Fibroblast of lung (primary cell): ENCODE results near the gene TNRC6C. TPM values are rescaled to one million over a fixed set of nuclear protein-coding genes. Genes with fewer than 3 reads are reported as not detected.

Experiments used
- DNase-seq, 2 donors: peaks; one replicate each; pipeline versions ENCODE4 v3.0.0 to v3.0.0-alpha.2; 2010; ENCODE audit warnings: low read depth in 2 of 2
- H2AFZ ChIP-seq: 2 replicates; pipeline ENCODE4 v1.5.1; 2012; ENCODE audit warnings: low read length, control low read depth, inconsistent platforms
- H3K27ac ChIP-seq: 2 replicates; pipeline ENCODE4 v1.5.1; 2011; ENCODE audit warnings: low read length, control low read depth; ENCODE audit not compliant: insufficient read depth
- H3K27me3 ChIP-seq: 2 replicates; pipeline ENCODE4 v1.5.1; 2011; ENCODE audit warnings: mild to moderate bottlenecking, low read length; ENCODE audit not compliant: control insufficient read depth, insufficient read depth
- H3K36me3 ChIP-seq: 2 replicates; pipeline ENCODE4 v1.5.1; 2011; ENCODE audit warnings: low read length; ENCODE audit not compliant: control insufficient read depth, insufficient read depth
- H3K4me1 ChIP-seq: 2 replicates; pipeline ENCODE4 v1.5.1; 2011; ENCODE audit warnings: low read length; ENCODE audit not compliant: control insufficient read depth, insufficient read depth; ENCODE audit errors: extremely low read depth
- H3K4me2 ChIP-seq: 2 replicates; pipeline ENCODE4 v1.5.1; 2011; ENCODE audit warnings: low read length, control low read depth; ENCODE audit not compliant: insufficient read depth; ENCODE audit errors: extremely low read depth
- H3K4me3 ChIP-seq, 4 experiments: fragments of 200-600 bp in 1 of 4; sonication (generic) in 1 of 4; replicated peaks in 1 of 4; 2 replicates each; pipeline ENCODE4 v1.5.1; 2011 to 2016; ENCODE audit warnings: low read length in 4 of 4, low read depth in 3 of 4, mild to moderate bottlenecking in 3 of 4, control low read depth in 2 of 4, inconsistent platforms in 1 of 4, mixed read lengths in 1 of 4; ENCODE audit not compliant: insufficient read depth in 1 of 4; ENCODE audit errors: control extremely low read depth in 1 of 4
- H3K79me2 ChIP-seq: 2 replicates; pipeline ENCODE4 v1.5.1; 2012; ENCODE audit warnings: mild to moderate bottlenecking, low read length, inconsistent platforms; ENCODE audit not compliant: control insufficient read depth, insufficient read depth
- H3K9ac ChIP-seq: 2 replicates; pipeline ENCODE4 v1.5.1; 2011; ENCODE audit warnings: mild to moderate bottlenecking, low read length, control low read depth; ENCODE audit not compliant: insufficient read depth
- H3K9me3 ChIP-seq: 2 replicates; pipeline ENCODE4 v1.5.1; 2012; ENCODE audit warnings: low read depth, low read length; ENCODE audit not compliant: control insufficient read depth, insufficient read depth
- H4K20me1 ChIP-seq: 2 replicates; pipeline ENCODE4 v1.5.1; 2011; ENCODE audit warnings: low read length; ENCODE audit not compliant: control insufficient read depth, insufficient read depth; ENCODE audit errors: extremely low read depth
- EZH2 ChIP-seq: IDR thresholded peaks from 2 replicates; pipeline ENCODE4 v1.5.1; 2012; ENCODE audit warnings: low read length, control low read depth, mild to moderate bottlenecking; ENCODE audit errors: missing control alignments
- polyA plus RNA-seq, 2 donors: library from polyadenylated mRNA; depleted of rRNA in 1 of 2; stranded (reverse) in 1 of 2; unstranded in 1 of 2; fragments of >200 nt; gene quantifications; 2 replicates each; pipeline ENCODE4 v1.2.1, GENCODE V29; 2011 to 2012; ENCODE audit warnings: missing spikeins in 1 of 2
- total RNA-seq: library from RNA; depleted of rRNA; stranded (reverse); fragments of >200 nt; gene quantifications from 2 replicates; pipeline ENCODE4 v1.2.1, GENCODE V29; 2014
- TF ChIP-seq, protein P1 (sequence below), 2 donors: IDR thresholded peaks in 1 of 2; conservative IDR thresholded peaks in 1 of 2; 1 replicate in 1 of 2; 2 replicates in 1 of 2; pipeline ENCODE4 v1.5.1; 2011 to 2012; ENCODE audit warnings: low read length in 2 of 2, control low read depth in 1 of 2, inconsistent platforms in 1 of 2, low read depth in 1 of 2, mild to moderate bottlenecking in 1 of 2

Gene TNRC6C
- total and polyA plus RNA-seq, 2 donors (not counting 1 experiment from before 2014, with no cell fraction given) = 2.1 to 4.6 TPM

DNA sequence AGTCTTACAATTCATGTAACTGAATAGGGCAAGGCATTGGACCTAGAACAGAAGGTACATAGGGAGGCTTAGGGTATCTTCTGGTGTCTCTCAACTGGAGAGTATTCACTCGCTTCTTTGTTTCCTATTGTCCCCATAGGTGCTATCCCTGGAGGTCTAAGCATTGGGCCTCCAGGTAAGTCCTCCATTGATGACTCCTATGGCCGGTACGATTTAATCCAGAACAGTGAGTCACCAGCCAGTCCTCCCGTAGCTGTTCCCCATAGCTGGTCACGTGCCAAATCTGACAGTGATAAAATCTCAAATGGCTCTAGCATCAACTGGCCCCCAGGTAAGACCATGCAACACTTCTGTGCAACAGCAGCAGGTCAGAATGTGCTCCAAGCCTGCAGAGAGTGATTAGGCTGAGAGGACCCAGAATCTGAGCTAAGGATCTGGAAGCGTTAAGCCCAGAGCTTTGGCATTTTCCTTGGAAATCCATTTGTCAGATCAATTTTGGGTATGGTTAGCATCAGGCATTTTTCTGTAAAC lies 134.4 kb downstream of the TNRC6C start:
- H3K27me3 ChIP-seq = no peaks in the 10 kb centered on the region
- H3K79me2 ChIP-seq = no peaks in the 10 kb centered on the region
- H3K4me1 ChIP-seq = no peaks in the 10 kb centered on the region
- H3K4me3 ChIP-seq = no peak overlapping the region
- no peaks in the 10 kb centered on the region for H4K20me1 ChIP-seq
- H2AFZ ChIP-seq = no peak overlapping the region
- H3K36me3 ChIP-seq = peaks cover 12% of the 10 kb centered on the region
- no peak overlapping the region for H3K27ac ChIP-seq
- DNase-seq = no peak
- no peak overlapping the region for H3K9ac ChIP-seq
- H3K9me3 ChIP-seq = no peaks in the 10 kb centered on the region
- no peak overlapping the region for H3K4me2 ChIP-seq
- TF ChIP-seq EZH2 = no peak
- TF ChIP-seq, protein P1, sequence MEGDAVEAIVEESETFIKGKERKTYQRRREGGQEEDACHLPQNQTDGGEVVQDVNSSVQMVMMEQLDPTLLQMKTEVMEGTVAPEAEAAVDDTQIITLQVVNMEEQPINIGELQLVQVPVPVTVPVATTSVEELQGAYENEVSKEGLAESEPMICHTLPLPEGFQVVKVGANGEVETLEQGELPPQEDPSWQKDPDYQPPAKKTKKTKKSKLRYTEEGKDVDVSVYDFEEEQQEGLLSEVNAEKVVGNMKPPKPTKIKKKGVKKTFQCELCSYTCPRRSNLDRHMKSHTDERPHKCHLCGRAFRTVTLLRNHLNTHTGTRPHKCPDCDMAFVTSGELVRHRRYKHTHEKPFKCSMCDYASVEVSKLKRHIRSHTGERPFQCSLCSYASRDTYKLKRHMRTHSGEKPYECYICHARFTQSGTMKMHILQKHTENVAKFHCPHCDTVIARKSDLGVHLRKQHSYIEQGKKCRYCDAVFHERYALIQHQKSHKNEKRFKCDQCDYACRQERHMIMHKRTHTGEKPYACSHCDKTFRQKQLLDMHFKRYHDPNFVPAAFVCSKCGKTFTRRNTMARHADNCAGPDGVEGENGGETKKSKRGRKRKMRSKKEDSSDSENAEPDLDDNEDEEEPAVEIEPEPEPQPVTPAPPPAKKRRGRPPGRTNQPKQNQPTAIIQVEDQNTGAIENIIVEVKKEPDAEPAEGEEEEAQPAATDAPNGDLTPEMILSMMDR (conservative IDR thresholded peaks at IDR 0.05 in 1 of 2, IDR thresholded peaks at IDR 0.05 in 1 of 2; ENCODE audit: low read depth in 1 of 2, low read length in 2 of 2) = no peak

DNA sequence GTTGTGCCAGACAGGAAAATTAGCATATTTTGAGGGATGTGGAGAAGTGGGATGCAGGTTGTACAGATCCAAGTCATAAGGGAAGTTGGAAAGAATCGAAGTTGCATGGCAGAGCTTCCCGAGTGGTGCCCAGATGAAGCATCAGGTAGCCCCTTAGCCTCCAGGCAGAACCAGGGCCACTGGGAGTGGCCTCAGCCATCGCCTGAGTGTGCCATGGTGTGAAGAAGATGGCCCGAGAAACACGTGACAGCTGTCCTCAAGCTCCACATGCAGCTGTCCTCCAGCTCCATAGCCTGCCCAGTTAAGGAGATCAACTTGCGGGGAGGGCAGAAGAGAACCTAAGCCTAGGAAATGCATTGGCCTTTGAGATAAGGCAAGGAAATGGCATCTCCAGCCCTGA lies 136.5 kb downstream of the TNRC6C start:
- Histone ChIP-seq H3K4me1 (no peaks in the 10 kb centered on the region), H3K36me3 (peaks cover 14% of the 10 kb centered on the region)
- no peak for TF ChIP-seq EZH2
- TF ChIP-seq, protein P1 (conservative IDR thresholded peaks at IDR 0.05 in 1 of 2, IDR thresholded peaks at IDR 0.05 in 1 of 2; ENCODE audit: low read depth in 1 of 2, low read length in 2 of 2) = no peak

DNA sequence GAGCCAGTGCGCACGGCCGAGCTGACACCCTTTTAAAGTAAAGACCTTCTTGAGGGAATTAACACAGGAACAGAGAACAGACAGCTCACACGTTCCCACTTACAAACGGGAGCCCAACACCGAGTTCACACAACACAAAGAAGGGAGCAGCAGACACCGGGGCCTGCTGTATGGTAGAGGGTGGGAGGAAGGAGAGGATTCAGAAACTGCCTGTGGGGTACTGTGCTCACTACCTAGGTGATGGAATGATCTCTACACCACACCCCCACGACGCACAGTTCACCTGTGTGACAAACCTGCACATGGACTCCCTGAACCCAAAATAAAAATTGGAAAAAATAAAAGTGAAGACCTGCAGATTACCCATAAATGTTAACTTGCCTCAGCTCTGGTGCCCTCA lies 137.6 kb downstream of the TNRC6C start:
- no peak for DNase-seq
- no peak overlapping the region for H3K9ac ChIP-seq
- H2AFZ ChIP-seq = no peak overlapping the region
- H3K4me2 ChIP-seq = no peak overlapping the region
- peaks cover 14% of the 10 kb centered on the region for H3K36me3 ChIP-seq
- TF ChIP-seq EZH2 = no peak
- TF ChIP-seq, protein P1 (conservative IDR thresholded peaks at IDR 0.05 in 1 of 2, IDR thresholded peaks at IDR 0.05 in 1 of 2; ENCODE audit: low read depth in 1 of 2, low read length in 2 of 2) = no peak
- no peak overlapping the region for H3K27ac ChIP-seq
- H3K4me1 ChIP-seq = no peaks in the 10 kb centered on the region
- H4K20me1 ChIP-seq = no peaks in the 10 kb centered on the region
- no peak overlapping the region for H3K4me3 ChIP-seq
- no peaks in the 10 kb centered on the region for H3K9me3 ChIP-seq
- H3K79me2 ChIP-seq = no peaks in the 10 kb centered on the region
- no peaks in the 10 kb centered on the region for H3K27me3 ChIP-seq

More for the DNA sequence above, 136.5 kb downstream of the TNRC6C start:
- DNase-seq = no peak
- Histone ChIP-seq H2AFZ (no peak overlapping the region), H3K4me2 (no peak overlapping the region), H3K79me2 (no peaks in the 10 kb centered on the region), H3K27ac (no peak overlapping the region), H3K27me3 (no peaks in the 10 kb centered on the region), H3K9me3 (no peaks in the 10 kb centered on the region), H3K9ac (no peak overlapping the region), H4K20me1 (no peaks in the 10 kb centered on the region), H3K4me3 (no peak overlapping the region)
